ENCODE measurements around the gene KIF22.
A peak's percentile ranks its signal among the peaks of the same experiment; 100 is the strongest.

Gene KIF22

GRCh38 chr16:29841631-29842030 is 51.1 kb downstream of the KIF22 start:
- no peak for DNase-seq (ENCODE audit: low read depth)

- no peak for DNase-seq (ENCODE audit: low read depth)
Measured at GRCh38 chr16:29842732-29843346, 52.3 kb downstream of the KIF22 start.

DNA sequence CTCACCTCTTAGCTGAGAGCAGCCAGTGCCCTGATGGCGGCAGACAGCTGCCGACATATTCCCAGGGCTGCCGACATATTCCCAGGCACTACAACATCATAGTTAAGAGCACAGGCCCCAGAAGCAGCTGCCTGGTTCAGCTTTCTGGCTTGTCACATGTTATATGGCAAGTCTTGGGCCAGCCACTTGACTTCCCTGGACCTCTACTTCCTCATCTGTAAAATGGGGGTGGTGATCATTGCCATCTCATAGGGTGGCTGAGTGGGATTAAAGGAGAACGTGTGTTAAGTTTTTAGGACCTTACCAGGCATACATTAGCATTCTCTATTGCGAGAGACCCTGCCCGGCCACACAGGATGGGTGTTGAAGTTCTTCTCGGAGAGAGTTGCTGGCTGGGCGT is 53.4 kb downstream of the KIF22 start:
- no peak for DNase-seq (ENCODE audit: low read depth)

GRCh38 chr16:29844575-29845331 is 54.2 kb downstream of the KIF22 start:
- DNase-seq (ENCODE audit: low read depth), result no peak

DNA sequence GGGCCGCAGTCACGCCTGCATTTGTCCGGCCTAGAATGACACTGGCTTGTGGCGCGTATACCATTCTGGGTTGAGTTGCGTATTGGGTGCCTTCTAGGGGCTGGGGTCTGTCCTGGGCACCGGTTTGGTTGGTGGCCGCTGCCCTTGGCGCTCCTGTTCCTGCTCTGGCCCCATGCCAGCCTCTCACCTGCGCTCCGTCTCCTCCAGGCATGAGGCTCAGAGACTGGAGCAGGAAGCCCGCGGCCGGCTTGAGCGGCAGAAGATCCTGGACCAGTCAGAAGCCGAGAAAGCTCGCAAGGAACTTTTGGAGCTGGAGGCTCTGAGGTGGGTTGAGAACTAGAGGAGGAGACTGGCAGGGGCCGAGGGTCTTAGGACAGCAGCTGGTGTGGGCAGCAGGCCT is 55.1 kb downstream of the KIF22 start:
- no peak for DNase-seq (ENCODE audit: low read depth)

- peak; percentile 76 for DNase-seq (ENCODE audit: low read depth)
Measured at GRCh38 chr16:29848420-29849297, 58.1 kb downstream of the KIF22 start.

DNA sequence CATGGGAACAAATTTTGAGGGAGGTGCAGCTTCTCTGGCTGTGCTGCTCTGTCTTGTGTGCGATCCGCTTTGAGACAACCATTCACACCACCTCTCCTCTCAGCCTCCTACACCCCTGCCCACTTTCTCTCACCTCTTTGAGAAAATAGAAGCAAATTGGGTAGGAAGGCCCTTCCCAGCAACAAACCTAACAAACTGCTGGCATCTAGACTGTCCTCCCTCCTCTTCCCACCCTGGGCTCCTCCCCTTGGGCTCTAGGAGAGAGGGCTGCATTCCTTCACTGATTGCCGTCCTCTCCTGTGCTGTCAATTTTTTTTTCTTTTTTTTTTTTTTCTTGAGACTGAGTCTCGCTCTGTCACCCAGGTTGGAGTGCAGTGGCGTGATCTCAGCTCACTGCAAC is 59.0 kb downstream of the KIF22 start:
- no peak for DNase-seq (ENCODE audit: low read depth)

DNA sequence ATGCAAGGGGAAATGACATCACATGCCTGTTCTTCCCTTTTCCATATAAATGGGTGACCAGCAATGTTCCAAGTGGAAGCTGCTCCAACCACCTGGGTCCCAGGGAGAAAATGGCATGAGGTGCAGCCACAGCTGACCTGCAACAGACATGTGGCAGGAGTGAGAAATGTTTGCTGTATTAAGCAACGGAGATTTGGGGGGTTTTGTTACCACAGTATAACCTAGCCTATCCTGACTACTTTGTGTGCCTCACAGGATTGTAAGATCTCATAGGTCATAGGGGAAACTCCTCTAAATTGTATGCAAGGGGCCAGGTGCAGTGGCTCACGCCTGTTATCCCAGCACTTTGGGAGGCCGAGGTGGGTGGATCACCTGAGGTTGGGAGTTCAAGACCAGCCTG is 60.4 kb downstream of the KIF22 start:
- DNase-seq (ENCODE audit: low read depth), result no peak

DNA sequence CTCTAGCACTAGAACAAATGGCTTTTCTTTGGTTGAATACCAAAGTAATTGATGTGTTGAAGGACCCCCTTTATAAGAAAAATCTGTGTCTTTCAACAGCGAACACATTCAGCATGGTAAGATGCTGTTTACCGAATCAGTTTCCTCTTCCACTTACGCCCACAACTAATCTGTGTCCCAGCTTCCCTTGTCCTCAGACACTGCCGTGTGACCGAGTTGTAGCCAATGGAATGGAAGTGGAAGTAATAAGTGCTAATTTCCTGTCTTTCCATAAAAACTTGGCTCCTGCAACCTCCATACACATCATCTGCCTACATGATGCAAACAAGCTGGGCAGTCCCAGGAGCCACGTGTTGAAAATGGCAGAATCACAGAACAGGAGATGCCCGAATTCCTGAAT is 62.1 kb downstream of the KIF22 start:
- DNase-seq (ENCODE audit: low read depth), result no peak

DNA sequence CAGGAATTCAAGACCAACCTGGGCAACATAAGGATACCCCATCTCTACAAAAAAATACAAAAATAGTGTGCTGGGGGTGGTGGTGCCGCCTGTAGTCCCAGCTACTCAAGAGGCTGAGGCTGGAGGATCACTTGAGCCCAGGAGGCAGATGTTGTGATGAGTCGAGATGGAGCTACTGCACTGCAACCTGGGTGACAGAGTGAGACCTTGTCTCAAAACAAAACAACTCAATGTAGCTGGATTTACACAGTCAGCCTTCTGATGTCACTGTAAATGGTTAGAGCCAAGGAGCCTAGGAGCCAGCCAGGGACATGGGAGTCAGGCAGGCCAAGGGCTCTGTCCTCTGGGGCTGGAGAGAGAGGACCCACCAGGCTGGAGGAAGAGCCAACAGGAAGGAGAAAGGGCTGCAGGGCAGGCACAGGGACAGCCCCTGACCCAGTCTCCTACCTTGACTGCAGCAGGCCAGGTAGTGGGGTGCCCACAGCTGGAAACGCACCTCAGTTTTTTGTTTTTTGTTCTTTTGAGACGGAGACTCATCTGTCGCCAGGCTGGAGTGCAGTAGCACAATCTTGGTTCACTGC is 64.1 kb downstream of the KIF22 start:
- no peak for DNase-seq (ENCODE audit: low read depth)
